ENCODE measurements around the gene CCL4L2.
"Not testable (repeated sequence)": the region's sequence is repeated elsewhere in the genome, so short reads cannot be mapped to it uniquely, and the experiment has no call there.

DNA sequence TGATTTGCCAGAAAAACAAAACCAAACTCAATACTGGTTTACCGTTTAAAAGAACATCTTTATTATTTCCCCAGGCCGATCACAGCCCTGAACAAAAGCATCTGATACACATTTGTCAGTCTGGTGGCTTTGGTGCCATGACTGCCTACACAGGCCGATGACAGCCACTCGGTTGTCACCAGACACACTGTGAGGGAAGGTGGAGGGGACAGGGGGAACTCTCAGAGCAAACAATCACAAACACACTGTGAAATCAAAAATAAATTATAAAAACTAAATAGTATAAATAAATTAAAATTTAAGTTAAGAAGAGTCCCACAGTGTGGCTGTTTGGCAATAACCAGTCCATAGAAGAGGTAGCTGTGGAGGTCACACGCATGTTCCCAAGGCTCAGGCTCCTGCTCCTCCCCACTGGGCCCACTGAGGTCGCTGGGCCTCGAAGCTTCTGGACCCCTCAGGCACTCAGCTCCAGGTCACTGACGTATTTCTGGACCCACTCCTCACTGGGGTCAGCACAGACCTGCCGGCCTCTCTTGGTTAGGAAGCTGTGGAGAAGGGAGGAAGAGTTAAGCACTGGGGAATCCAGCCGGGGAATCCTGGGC is 15.9 kb upstream of the CCL4L2 start:
- TF ChIP-seq, protein P1, sequence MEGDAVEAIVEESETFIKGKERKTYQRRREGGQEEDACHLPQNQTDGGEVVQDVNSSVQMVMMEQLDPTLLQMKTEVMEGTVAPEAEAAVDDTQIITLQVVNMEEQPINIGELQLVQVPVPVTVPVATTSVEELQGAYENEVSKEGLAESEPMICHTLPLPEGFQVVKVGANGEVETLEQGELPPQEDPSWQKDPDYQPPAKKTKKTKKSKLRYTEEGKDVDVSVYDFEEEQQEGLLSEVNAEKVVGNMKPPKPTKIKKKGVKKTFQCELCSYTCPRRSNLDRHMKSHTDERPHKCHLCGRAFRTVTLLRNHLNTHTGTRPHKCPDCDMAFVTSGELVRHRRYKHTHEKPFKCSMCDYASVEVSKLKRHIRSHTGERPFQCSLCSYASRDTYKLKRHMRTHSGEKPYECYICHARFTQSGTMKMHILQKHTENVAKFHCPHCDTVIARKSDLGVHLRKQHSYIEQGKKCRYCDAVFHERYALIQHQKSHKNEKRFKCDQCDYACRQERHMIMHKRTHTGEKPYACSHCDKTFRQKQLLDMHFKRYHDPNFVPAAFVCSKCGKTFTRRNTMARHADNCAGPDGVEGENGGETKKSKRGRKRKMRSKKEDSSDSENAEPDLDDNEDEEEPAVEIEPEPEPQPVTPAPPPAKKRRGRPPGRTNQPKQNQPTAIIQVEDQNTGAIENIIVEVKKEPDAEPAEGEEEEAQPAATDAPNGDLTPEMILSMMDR (conservative IDR thresholded peaks at IDR 0.05; ENCODE audit: low read length): not testable (repeated sequence)
- not testable (repeated sequence) for TF ChIP-seq EZH2phosphoT487 (IDR thresholded peaks at IDR 0.05; ENCODE audit: borderline replicate concordance, low read depth, low read length)

Measured in OCI-LY7 (cell line).